GM23248 (cell line): ENCODE data around the gene DHX29. TPM values are rescaled to one million over a fixed set of nuclear protein-coding genes. Genes with fewer than 3 reads are reported as not detected.
A peak's percentile ranks its signal among the peaks of the same experiment; 100 is the strongest.

Experiments
- DNase-seq: peaks from one replicate; pipeline ENCODE4 v3.0.0-alpha.2; 2015
- H2AFZ ChIP-seq: fragments of 200-600 bp; sonication (generic); 2 replicates; pipeline ENCODE4 v1.6.1; 2016; ENCODE audit warnings: antibody characterized with exemption
- H3F3A ChIP-seq: fragments of 200-600 bp; sonication (generic); 2 replicates; pipeline ENCODE4 v1.6.1; 2016; ENCODE audit warnings: mild to moderate bottlenecking, antibody characterized with exemption, mixed run types; ENCODE audit not compliant: insufficient read depth
- H3K27ac ChIP-seq: fragments of 200-600 bp; sonication (generic); 2 replicates; pipeline ENCODE4 v1.5.1; 2016; ENCODE audit warnings: mild to moderate bottlenecking
- H3K27me3 ChIP-seq: fragments of 200-600 bp; sonication (generic); replicated peaks from 2 replicates; pipeline ENCODE4 v1.6.1; 2016; ENCODE audit warnings: mild to moderate bottlenecking; ENCODE audit not compliant: insufficient read depth
- H3K36me3 ChIP-seq: fragments of 200-600 bp; sonication (generic); 2 replicates; pipeline ENCODE4 v1.6.1; 2016; ENCODE audit warnings: low read depth, mild to moderate bottlenecking
- H3K4me1 ChIP-seq: fragments of 200-600 bp; sonication (generic); 2 replicates; pipeline ENCODE4 v1.6.1; 2016; ENCODE audit warnings: mild to moderate bottlenecking; ENCODE audit not compliant: insufficient read depth
- H3K4me2 ChIP-seq: fragments of 200-600 bp; sonication (generic); one replicate; pipeline ENCODE4 v1.6.1; 2016; ENCODE audit warnings: mild to moderate bottlenecking; ENCODE audit not compliant: unreplicated experiment
- H3K4me3 ChIP-seq: fragments of 200-600 bp; sonication (generic); 2 replicates; pipeline ENCODE4 v1.5.1; 2016; ENCODE audit warnings: mild to moderate bottlenecking
- H3K79me2 ChIP-seq: fragments of 200-600 bp; sonication (generic); 2 replicates; pipeline ENCODE4 v1.6.1; 2016; ENCODE audit warnings: mild to moderate bottlenecking; ENCODE audit not compliant: insufficient read depth
- H3K9ac ChIP-seq: fragments of 200-600 bp; sonication (generic); 2 replicates; pipeline ENCODE4 v1.6.1; 2016; ENCODE audit warnings: mild to moderate bottlenecking
- H3K9me2 ChIP-seq: fragments of 200-600 bp; sonication (generic); 2 replicates; pipeline ENCODE4 v1.6.1; 2016; ENCODE audit warnings: mixed run types, mild to moderate bottlenecking, moderate library complexity; ENCODE audit not compliant: insufficient read depth
- H3K9me3 ChIP-seq: fragments of 200-600 bp; sonication (generic); one replicate; pipeline ENCODE4 v1.6.1; 2017; ENCODE audit warnings: low read depth
- H4K20me1 ChIP-seq: fragments of 200-600 bp; sonication (generic); 2 replicates; pipeline ENCODE4 v1.6.0; 2016; ENCODE audit not compliant: insufficient read depth
- EZH2 ChIP-seq: fragments of 200-600 bp; sonication (generic); IDR thresholded peaks from 2 replicates; pipeline ENCODE4 v1.6.1; 2018; ENCODE audit warnings: antibody characterized with exemption, mild to moderate bottlenecking; ENCODE audit not compliant: insufficient read depth, poor library complexity, severe bottlenecking
- EZH2phosphoT487 ChIP-seq: fragments of 200-600 bp; sonication (generic); IDR thresholded peaks from 2 replicates; pipeline ENCODE4 v1.6.1; 2018; ENCODE audit warnings: antibody characterized with exemption, moderate library complexity, mild to moderate bottlenecking, low read depth; ENCODE audit not compliant: insufficient read depth
- WGBS, 2 experiments: methylation state at CpG; one replicate each; pipeline ENCODE4 v1.1.6; 2015 to 2017; ENCODE audit warnings: low lambda C conversion rate in 2 of 2, low coverage in 1 of 2; ENCODE audit errors: missing lambda C conversion rate in 2 of 2; 5-methylcytosine and 5-hydroxymethylcytosine counted together
- in situ Hi-C: fragments of 300-500 bp; cut with MboI; formaldehyde crosslinking; loops from 2 replicates; pipeline ENCODE4 v1.15.0; 2020
- polyA plus RNA-seq: library from polyadenylated mRNA; unstranded; fragments of >200 nt; fragmentation: Nextera tagmentation; extraction: Ambion mirVana; gene quantifications from 2 replicates; pipeline ENCODE4 v1.2.1, GENCODE V29; 2016
- total RNA-seq: library from RNA; depleted of rRNA; stranded (reverse); fragments of >200 nt; shearing (Covaris generic); gene quantifications from 2 replicates; pipeline ENCODE4 v1.2.3, GENCODE V29; 2014

Gene DHX29
- total and polyA plus RNA-seq, 2 experiments from 2014 or later: 35.8 to 65.6 TPM

- no peak for TF ChIP-seq EZH2phosphoT487
- no peak for TF ChIP-seq EZH2
- Histone ChIP-seq H3K36me3 (no peaks in the 10 kb centered on the region), H3K4me3 (no peak overlapping the region), H4K20me1 (no peaks in the 10 kb centered on the region), H2AFZ (no peak overlapping the region), H3K9me3 (no peaks in the 10 kb centered on the region), H3K27ac (no peak overlapping the region), H3F3A (no peaks in the 10 kb centered on the region; the same call in 1 of the 2 replicates), H3K9ac (no peak overlapping the region), H3K4me1 (no peaks in the 10 kb centered on the region), H3K9me2 (no peaks in the 10 kb centered on the region), H3K4me2 (no peak overlapping the region), H3K27me3 (peaks cover 96% of the 10 kb centered on the region), H3K79me2 (no peaks in the 10 kb centered on the region)
- in situ Hi-C loops: no loop called here
- 78 to 80% methylated on average over 7 of the region's 7 CpGs for WGBS, 2 experiments
- DNase-seq: no peak
Observed at GRCh38 chr5:55223812-55224240, 83.7 kb downstream of the DHX29 start.

GRCh38 chr5:55222985-55223811 lies 84.3 kb downstream of the DHX29 start:
- Histone ChIP-seq H3K9ac (no peak overlapping the region), H3K36me3 (no peaks in the 10 kb centered on the region), H3K9me3 (no peaks in the 10 kb centered on the region), H2AFZ (no peak overlapping the region), H3K9me2 (no peaks in the 10 kb centered on the region), H3K4me1 (no peaks in the 10 kb centered on the region), H3K27me3 (peaks cover 89% of the 10 kb centered on the region), H3K4me3 (no peak overlapping the region), H3K4me2 (no peak overlapping the region), H4K20me1 (no peaks in the 10 kb centered on the region), H3F3A (no peaks in the 10 kb centered on the region), H3K79me2 (no peaks in the 10 kb centered on the region), H3K27ac (no peak overlapping the region)
- in situ Hi-C loops: no loop called here
- no peak for DNase-seq
- WGBS, 2 experiments: 43 to 47% methylated on average over 61 of the region's 61 CpGs
- TF ChIP-seq EZH2phosphoT487 (no peak; the same call in 1 of the 2 replicates), EZH2 (no peak)

GRCh38 chr5:55222092-55222984 lies 85.2 kb downstream of the DHX29 start:
- in situ Hi-C loops: no loop called here
- Histone ChIP-seq H3F3A (no peaks in the 10 kb centered on the region), H4K20me1 (no peaks in the 10 kb centered on the region), H2AFZ (no peak overlapping the region), H3K4me1 (no peaks in the 10 kb centered on the region), H3K27me3 (peaks cover 81% of the 10 kb centered on the region), H3K79me2 (no peaks in the 10 kb centered on the region), H3K4me2 (no peak overlapping the region), H3K9ac (no peak overlapping the region), H3K9me3 (no peaks in the 10 kb centered on the region), H3K9me2 (no peaks in the 10 kb centered on the region), H3K4me3 (no peak overlapping the region), H3K27ac (no peak overlapping the region), H3K36me3 (no peaks in the 10 kb centered on the region)
- 19% methylated on average over 30 of the region's 30 CpGs for WGBS, 2 experiments
- TF ChIP-seq EZH2 (peak; percentile 93), EZH2phosphoT487 (peak; percentile 26; the same call in 1 of the 2 replicates)
- no peak for DNase-seq

GRCh38 chr5:55220433-55221185 lies 86.9 kb downstream of the DHX29 start:
- Histone ChIP-seq H3K4me3 (peak overlapping the region; percentile 62), H3K27ac (no peak overlapping the region), H3K4me1 (no peaks in the 10 kb centered on the region), H3K9me2 (no peaks in the 10 kb centered on the region), H3F3A (no peaks in the 10 kb centered on the region), H3K79me2 (no peaks in the 10 kb centered on the region), H2AFZ (peak overlapping the region; percentile 79), H3K36me3 (no peaks in the 10 kb centered on the region), H3K27me3 (peaks cover 69% of the 10 kb centered on the region), H3K4me2 (peak overlapping the region; percentile 80), H4K20me1 (no peaks in the 10 kb centered on the region), H3K9me3 (no peaks in the 10 kb centered on the region), H3K9ac (no peak overlapping the region)
- in situ Hi-C loops: no loop called here
- TF ChIP-seq EZH2phosphoT487 (no peak), EZH2 (no peak)
- WGBS, 2 experiments: 7 to 10% methylated on average over 45 to 53 of the region's 62 CpGs
- DNase-seq: peak; percentile 58
